H1 (cell line): ENCODE results near the gene KIAA1671. TPM values are rescaled to one million over a fixed set of nuclear protein-coding genes. Genes with fewer than 3 reads are reported as not detected.

Experiments used
- BCL11A ChIP-seq, 2 experiments: IDR thresholded peaks; one replicate each; pipeline ENCODE4 v1.6.1; 2011; ENCODE audit warnings: low read depth in 2 of 2, low read length in 2 of 2, mild to moderate bottlenecking in 2 of 2
- SP1 ChIP-seq: IDR thresholded peaks from 2 replicates; pipeline ENCODE4 v1.6.1; 2011; ENCODE audit warnings: low read depth, low read length
- polyA plus RNA-seq, 7 experiments: library from polyadenylated mRNA; depleted of rRNA in 3 of 7; stranded (reverse) in 5 of 7; unstranded in 2 of 7; fragments of >200 nt in 5 of 7; fragments of 200-250 nt in 2 of 7; gene quantifications; 1 replicate in 5 of 7; 2 replicates in 1 of 7; 4 replicates in 1 of 7; pipeline versions ENCODE4 v1.2.1 to v1.2.3, GENCODE V29; 2011 to 2013; ENCODE audit warnings: missing spikeins in 2 of 7, mixed read lengths in 2 of 7
- total RNA-seq: library from RNA; stranded (reverse); fragmentation: NEBNext Ultra II Directional; extraction: Animal tissue kit (Norgen Biotek cat#: 25700); gene quantifications from 2 replicates; pipeline ENCODE4 v1.2.1, GENCODE V29; 2021

KIAA1671 gene
- total and polyA plus RNA-seq, 2 of the 8 experiments (the other 6 are each of a cell fraction or from before 2014, with no cell fraction given) = 6.4 to 23.9 TPM

DNA sequence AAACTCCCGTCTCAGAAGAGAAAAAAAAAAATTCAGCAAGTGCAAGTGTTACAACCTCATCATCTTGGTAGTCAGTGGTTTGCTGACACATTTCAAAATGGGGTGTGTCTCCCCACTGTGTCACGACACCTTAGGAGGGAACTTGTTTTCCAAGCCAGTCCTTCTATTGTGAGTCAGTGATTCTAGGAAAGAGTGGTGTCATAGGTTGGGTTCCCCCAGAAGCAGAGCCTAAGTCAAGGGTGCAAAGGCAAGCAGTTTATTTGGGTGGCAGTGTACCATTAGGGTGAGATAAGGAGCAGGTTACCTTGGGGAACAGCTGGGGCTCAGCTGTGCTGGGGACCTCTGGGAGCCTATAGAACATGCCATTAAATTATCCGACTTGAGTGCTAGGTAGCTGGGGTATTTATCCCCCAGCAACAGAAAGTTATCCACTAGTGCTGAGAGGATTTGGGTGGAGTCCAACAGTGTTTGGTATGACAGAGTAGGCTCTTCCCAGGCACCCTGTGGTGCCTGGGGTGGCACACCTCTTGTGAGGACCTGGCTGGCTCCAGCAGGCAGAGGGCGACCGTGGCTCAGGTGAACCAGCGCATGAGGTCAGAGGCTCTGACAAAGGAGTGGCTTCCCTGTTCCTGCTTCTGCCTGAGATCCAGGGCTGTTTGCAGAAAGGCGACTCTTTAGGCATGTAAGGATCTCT, 41.7 kb downstream of the KIAA1671 start (continued):
- TF ChIP-seq BCL11A (IDR thresholded peaks at IDR 0.05; ENCODE audit: low read depth in 2 of 2, low read length in 2 of 2) (no peak), SP1 (no peak)
